HG03565 (cell line): Measurements from ENCODE around the gene PNMA8A.

Experiments used
- ATAC-seq: cut with Tn5 transposase; IDR thresholded peaks from one replicate; pipeline ENCODE4 v1.9.1; 2021; ENCODE audit warnings: mild to moderate bottlenecking, moderate library complexity; ENCODE audit not compliant: unreplicated experiment

The PNMA8A gene

DNA sequence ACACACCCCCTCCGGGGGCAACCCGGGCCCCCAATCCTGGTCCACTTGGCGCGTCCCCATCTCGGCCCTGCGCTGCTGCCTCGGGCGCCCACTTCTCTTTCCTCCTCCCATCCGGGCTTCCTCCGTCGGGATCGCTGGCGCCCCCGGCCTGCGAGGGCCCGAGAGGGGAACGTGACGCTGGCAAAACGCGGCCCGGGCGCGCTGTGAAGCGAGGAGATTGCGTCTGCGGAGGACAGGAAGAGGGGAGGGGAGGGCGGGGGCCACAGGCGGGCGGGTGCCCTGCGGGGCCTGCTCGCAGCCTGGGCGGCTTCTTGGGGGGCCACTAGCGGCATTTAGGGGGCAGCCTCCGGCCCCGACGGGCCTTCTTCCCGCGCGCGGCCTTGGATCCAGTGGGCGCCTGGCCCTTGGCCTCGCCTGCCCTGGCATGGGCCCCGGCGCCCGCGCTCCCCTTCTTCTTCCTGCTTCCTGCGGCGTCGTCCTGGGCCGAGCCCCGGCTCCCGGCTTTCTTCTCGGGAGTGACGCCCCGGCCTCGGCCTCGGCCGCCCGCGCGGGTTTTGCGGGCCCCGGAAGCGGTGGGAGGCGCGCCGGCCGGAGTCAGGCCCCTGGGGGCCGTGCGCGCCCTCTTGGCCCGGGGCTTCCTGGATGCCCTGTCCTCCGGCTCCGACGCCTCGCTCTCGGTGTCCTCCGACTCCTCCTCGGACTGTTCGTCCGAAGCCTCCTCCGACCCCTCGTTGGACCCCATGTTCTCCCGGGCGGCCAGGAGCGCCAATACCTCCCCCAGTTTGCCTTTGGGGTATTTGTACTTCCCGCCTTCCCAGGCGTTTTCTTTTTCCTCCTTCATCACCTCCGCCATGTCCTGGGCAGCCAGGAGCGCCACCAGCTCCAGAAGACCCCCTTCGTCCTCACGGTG is 22.1 kb upstream of the PNMA8A start:
- no peak for ATAC-seq

DNA sequence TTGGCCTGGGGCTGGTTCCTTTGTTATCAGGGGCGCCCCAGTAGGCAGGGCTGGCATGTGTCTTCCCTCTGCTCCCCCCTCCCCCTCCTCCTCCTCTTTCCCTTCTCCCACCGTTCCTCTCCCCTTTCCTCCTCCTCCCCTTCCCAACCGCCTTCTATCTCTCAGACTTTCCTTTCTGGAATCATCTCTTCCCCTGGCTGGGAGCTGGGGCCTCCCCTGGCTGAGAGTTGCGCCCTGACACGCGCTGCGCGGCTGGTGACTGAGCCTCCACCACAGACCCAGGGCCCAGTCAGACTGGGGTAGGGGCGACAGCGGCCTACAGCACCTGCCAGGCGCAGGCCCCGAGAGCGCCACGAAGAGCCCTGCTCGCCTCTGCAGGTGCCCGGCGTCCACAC is 21.5 kb upstream of the PNMA8A start:
- no peak for ATAC-seq

DNA sequence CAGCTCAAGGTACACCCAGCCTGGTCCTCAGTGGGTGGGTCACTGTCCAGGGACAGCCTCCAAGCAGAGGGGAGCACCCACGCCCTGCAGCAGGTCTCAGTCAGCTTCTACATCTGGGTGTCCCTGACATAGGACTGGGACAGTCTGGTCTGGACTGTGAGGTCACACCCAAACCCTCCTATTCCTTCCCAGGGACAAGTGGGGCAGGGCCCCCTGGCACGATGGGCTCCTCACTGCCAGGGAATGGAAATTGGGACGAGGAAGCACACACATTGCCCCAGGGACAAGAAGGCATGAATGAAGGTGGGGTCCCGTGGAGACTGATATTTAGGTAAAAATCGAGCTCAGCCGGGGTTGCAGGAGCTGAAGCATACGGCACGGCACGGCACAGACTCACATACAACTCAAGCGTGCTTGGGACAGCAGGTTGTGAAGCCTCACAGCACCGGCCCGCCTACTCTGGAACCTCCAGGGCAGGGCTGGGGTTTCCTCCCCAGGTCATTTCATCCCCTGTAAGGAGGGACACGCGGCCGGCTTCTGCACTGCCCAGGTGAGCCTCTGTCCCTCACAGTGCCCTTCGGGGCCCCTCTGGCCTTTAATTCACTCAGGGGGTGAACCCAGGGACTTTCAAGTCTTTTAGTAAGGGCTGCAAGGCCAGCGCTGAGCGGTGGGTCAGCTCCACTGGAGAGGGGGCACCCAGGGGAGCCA is 20.8 kb upstream of the PNMA8A start:
- ATAC-seq = no peak

DNA sequence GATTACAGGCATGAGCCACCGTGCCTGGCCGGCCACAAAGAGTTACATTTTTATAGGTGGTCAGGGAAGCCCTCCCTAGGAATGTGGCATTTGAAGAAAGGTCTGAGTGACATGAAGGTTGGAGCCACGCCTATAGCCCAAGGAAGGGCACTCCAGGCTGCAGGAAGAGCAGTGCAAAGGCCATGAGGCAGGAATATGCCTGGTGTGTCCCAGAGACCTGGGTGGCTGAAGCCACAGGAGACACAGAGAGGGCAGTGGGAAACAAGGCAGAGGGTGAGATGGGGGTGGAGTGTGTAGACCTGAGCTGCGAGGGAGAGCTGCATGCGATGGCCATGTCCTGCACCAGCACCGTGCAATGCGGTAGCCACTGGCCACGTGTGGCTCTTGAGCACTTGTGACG is 19.4 kb upstream of the PNMA8A start:
- no peak for ATAC-seq

DNA sequence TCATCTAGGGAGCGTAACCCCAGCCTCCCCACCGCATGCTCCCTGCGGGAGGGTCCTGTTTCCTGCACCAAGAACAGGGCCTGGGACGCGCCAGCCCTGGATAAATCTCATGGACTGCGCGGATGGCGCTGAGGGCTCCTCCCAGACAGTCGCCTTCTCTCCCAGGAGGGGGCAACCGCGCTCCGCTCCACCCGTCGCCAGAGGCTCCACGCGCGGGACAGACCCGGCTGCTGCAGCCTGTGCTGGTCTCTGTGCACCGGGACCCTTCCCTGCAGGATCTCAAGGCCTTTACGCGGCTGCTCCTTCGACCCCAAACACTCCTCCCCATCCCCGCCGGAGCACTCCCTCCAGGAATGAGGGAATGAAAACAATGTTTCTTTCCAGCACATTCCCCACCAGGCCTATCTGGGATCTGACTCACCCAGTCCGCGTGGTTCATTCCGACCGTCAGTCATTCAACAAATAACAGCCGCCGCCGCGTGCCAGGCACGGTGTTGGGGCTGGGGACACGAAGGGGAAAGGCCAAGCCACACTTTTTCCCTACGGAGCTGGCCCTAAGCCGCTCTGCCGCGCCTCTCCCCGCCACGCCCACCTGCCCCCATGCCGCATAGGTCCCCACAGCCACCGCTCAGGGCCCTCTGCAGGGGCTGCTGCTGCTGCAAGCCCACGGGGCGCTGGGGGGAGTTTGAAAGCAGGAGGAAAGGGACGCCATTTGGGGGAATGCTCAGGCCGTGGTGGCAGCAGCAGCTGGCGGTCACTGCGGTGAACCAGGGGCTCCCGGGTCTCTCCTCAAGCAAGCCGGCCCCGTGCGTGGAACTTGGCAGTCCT is 18.3 kb upstream of the PNMA8A start:
- no peak for ATAC-seq

DNA sequence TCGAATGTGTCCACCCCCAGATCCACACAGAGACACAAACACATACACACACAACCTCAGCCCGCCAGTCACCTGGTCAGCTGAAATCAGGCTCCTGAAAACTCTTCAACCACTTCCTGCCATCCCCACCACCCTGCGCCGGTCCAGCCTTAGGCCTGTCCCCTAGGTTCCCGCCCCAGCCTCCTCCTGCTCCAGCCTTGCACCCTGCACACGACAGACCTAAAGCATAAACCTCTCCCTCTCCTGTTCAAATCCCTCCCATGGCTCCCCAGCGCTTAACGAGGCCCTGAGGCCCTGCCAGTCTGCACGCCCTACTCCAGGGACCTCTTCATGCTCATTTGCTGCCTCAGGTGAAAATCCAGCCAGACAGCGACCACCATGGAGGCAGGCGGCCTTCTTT is 17.2 kb upstream of the PNMA8A start:
- no peak for ATAC-seq

DNA sequence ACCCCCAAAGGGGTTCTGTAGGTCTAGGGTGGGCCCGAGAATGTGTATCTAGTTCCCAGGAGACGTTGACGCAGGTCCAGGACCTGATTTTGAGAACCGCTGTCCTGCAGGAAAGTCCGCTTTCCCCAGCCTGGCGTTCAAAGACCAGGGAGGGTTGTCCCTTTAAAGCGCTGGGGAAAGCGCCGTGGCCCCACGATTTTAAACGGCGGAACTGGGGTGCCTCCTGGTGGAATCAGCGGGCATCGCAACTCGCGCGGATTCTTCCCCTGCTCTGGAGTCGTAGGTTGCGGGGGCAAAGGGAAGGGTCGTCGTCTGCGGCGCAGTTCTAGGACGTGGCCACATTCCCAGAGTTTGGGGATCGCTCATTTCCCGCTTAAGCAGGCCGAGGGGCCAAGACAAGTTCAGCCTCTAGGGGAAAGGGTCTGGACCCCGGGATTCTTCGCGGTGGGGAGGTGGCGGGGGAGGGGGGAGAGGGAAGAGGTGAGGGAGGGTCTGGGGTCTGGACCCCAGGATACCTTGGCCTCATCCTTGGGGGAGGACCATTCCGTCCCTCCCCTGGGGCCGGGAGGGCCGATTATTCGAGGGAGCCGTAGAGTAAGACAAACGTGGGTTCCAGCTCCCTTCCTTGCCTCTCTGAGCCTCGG is 16.6 kb upstream of the PNMA8A start:
- ATAC-seq = no peak

DNA sequence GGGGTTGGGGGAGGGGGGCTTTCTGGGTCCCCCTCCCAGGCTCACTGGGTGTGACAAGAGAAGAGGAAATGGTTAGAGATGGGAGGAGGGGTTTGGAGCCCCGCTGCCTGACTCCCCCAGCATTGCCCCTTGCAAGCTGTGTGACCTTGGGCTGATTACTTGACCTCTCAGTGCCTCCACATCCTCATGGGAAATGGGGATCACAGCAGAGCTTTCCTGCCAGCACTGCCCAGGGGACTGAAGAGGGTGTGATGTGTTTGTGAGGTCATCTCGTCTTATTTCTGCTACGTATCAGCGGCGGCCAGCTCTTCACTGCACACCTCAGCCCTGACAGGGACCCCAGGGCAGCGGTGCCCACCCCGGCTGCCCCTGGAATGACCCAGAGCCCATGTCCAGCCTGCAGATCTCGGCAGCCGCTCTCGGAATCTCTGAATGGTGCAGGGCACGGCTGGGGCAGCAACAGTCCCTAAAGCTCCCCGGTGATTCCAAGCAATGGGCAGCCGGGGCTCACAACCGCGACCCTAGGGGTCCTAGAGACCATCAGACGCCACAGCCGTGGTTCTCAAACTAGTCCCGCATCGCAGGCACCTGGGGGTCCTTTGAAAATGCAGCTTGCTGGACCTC is 15.9 kb upstream of the PNMA8A start:
- ATAC-seq = no peak

DNA sequence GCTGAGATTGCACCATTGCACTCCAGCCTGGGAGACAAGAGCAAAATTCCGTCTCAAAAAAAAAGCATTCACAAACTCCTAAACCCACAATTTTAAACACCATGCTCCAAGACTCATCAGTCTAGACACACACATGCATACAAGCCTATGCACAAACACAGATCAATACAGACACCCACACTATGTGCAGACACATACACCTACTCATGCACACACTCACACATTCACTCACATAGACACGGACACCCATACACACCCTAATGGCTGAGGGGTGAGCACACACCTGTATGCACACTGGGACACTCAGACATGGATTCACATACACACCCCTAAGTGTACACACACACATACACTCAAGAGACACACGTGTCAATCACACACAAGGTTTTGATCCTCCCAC is 15.0 kb upstream of the PNMA8A start:
- ATAC-seq = no peak

DNA sequence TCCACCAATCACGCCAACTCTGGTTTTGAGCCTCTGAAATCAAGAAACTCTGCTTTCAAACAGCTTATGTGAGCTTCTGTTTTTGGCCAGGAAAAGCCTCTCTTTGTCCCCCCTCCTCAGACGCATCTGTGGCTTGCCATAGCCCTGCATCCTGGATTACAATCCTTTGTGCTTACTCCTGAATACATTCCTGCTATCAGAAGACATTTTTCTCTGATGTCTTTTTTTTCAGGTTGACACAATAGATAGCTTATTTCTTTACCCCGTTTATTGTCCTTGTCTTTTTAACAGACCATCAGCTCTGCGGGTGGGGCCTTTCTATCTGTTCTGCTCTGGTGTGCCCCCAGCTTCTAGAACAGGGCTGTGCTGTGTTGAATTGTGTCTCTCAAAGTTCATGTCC is 13.3 kb upstream of the PNMA8A start:
- ATAC-seq = no peak

DNA sequence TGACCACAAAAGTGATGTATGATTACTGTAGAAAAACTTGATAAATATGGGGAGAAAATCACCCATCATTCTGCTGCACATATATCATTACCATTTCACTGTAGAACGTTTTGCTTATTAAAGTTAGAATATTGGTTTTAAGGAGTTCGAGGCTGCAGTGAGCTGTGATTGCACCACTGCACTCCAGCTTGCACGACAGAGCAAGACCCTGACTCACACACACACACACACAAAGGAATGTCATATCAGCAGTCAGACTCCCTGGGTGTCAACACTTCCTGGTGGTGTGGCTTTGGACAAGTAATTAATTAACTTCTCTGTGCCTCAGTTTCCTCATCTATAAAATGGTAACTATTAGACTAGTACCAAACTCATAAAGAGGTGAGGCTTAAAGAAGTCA is 11.3 kb upstream of the PNMA8A start:
- no peak for ATAC-seq

DNA sequence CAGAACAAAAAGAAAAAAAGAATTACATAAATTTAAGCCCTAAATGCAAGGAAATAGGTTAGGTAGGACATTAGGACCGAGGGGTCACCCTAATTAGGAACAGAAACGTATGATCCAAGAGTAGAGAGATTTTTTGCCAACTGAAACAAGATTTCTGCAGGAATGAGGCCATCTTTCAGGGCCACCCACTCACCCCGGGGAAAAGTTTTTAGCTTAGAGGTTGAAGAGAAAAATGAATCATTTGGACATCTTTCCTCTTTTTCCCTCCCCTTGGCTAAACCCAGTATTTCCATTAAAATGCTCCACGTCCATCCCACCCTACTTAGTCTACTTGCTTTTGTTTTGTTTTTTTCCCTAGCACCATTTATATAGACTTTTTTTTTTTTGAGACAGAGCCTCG is 10.6 kb upstream of the PNMA8A start:
- no peak for ATAC-seq

DNA sequence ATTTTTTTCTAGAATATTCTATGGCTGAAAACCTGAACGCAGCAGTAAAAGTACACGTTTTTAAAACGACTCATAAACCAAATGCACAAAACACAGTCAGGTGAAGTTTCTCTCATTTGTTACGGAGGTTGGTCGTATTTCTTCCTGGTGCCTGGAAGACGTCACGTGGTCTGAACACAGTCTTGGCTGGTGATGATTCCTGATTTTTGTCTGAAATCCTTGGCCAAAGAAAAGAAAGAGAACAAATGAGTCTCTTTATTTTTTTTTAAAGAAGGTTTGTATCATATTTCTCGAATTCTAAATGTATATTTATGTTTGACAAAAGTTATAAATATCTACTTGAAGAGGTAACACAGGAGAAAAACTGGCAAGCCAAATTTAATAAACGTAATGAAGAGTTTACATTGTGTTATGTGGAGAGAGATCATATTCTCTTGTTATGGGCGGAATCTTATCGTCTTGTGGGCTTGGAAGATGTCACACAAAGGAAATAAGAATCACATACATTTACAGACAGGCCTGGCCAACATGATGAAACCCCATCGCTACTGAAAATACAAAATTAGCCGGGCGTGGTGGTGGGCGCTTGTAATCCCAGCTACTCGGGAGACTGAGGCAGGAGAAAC is 10.0 kb upstream of the PNMA8A start:
- ATAC-seq = no peak

DNA sequence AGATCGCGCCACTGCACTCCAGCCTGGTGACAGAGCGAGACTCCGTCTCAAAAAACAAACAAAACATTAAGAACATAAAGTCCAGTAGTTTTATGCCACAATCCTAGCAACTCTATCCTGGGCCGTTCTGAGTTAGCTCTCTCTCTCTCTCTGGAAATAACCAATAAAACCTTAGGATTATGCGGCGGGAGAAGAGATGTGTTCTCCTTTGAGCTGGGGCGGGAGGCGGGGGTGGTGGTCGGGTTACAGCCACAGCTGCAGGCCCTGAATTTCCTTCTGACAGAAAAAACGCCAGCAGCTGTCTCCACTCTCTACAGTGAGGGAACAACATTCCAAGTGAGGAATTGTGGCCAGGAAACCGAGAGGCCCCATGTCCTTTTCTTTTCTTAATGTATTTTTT is 9.1 kb upstream of the PNMA8A start:
- no peak for ATAC-seq

DNA sequence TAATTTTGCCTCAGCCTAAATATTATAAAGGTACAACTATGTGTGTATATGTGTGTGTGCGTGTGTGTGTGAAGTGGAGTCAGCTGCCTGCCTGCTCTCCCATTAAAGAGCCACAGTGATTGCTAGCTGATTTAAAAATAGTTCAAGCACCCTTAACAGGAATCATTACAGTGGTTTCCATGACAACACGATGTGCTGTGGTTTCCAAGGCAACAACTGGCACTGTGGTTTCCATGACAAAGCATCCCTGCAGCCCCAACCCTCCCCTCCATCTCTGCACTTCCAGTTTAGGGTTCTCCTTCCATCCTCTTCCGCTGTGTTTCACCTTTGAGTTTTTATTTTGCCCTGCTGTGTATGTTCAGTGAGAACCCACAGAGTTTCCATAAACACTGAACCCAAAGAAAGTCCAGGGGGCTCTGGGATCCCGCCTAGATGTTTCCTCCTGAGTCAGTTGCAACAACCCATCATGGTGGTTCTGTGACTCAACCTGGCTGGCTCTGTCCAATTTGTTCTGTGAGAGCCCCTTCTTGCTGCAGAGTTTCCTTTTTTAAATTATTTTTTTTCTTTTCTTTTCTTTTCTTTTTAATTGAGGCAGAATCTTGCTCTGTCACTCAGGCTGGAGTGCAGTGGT is 7.1 kb upstream of the PNMA8A start:
- no peak for ATAC-seq

DNA sequence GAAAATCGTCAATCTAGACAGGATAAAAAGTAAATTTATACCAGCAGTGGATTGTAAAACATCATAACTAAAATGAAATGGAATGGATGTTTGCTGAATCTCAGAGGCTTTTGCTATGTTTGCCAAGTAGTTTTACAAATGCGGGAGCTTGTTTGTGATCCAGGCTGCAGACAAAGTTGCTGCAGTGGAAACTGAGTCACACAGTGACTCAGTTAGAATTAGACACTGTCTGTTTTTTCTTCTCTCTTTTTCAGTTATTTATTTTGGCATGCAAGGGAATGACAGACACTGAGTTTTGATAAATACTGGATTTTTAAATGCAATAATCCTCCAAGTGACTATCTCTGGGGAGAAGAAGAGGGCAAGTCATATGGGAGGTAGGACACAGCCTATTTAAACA is 4.6 kb upstream of the PNMA8A start:
- ATAC-seq = no peak

DNA sequence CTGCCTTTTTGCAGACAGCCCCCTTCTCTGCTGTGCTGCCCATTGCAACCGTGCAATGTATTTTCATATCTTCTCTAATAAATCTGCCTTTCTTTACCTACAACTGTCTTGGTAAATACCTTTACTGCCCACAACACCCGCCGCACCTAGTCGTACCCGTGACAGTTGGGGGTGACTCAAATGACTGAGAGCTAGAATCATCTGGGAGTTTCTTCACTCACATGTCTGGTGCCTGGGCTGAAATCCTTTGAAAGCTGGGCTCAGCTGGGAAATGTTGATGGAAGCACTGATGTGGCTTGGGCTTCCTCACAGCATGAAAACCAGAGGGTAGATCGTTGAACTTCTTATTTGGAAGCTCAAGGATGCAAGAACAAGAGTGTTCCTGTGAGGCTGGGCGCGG is 2.8 kb upstream of the PNMA8A start:
- ATAC-seq = no peak

DNA sequence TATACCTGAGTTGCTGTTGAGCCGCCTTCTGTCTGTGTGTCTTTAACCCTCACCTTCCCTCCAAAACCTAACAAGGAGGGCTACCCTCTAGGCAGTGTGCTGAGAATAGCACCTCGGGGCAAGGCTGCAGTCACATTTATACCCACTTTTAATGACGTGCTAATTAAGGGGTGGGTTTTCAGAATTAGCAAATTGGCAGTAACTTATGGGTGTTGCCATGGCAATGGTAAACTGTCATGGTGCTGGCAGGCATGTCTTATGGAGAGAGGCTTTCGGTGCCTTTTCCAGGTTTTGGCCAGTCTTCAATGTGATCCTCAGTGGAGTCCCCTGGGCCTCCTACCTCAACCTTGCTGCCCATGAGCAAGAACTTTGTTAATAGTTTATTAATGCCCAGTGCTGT is 1.2 kb upstream of the PNMA8A start:
- no peak for ATAC-seq

DNA sequence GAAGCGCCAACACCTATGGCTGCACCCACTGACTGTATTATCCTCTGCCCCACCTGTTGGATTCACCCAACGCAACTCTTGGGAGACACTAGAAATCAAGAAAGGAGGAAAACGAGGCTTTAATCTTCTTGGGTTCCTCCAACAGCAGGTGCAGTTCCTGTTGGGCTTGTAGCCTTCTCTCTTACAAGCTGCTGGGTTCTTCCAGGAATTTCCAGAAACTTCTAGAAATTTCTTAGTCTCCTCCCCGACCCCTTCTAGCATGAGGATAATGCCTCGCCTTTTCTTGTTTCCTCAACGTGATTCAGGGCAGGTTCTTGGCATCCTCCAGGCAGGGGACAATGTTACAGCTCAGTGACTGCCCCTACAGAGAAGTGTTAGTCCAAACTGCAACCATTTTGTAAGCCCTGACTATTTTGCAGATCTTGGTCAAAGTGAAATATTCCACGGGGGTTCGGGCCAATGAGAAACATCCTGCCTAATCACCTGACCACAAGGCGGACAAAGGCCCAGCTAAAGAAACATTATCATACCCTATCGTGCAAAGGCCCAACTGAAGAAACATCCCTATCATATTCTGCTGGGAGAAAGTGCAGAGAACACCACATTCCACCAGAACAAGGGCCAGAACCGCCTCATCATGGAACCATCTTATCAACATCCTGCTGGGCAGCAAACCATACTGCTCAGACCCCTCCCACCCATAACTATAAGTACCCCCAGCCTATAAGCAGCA is 614 bp upstream of the PNMA8A start:
- no peak for ATAC-seq
